K562 (cell line): Measurements from ENCODE around the gene PRSS38. TPM values are rescaled to one million over a fixed set of nuclear protein-coding genes. Genes with fewer than 3 reads are reported as not detected.
A peak's percentile ranks its signal among the peaks of the same experiment; 100 is the strongest.

Experiments used
- ATAC-seq: fragments of 200-7000 bp; cut with Tn5 transposase; 3 replicates; pipeline ENCODE4 v1.9.1; 2020; ENCODE audit warnings: moderate library complexity
- BruUV-seq: library from RNA; stranded (reverse); fragments of 400-500 nt; replicated peaks from 2 replicates; lab custom pipeline; 2021; lab: Mats Ljungman, UMichigan
- CTCF ChIA-PET: fragments of 300-600 bp; formaldehyde crosslinking; extraction: SDS; loops from one replicate; lab custom pipeline; 2021; ENCODE audit warnings: low intra/inter-chr PET ratio; lab: Yijun Ruan, JAX
- POLR2A ChIA-PET: fragments of 300-600, 350-650 bp; sonication (Branson Sonifier 250); formaldehyde crosslinking; extraction: SDS; loops from one replicate; lab custom pipeline; 2021; ENCODE audit warnings: antibody characterized with exemption, inconsistent platforms; lab: Yijun Ruan, JAX
- DNase-seq, 4 experiments: peaks; one replicate each; pipeline versions ENCODE4 v3.0.0 to v3.0.0-alpha.2; 2011 to 2018; ENCODE audit warnings: low spot score in 3 of 4, mixed read lengths in 3 of 4; ENCODE audit errors: extremely low read depth in 1 of 4
- FAIRE-seq: peaks from 2 replicates; lab custom pipeline; 2011; peaks lifted over from hg19 to GRCh38; lab: Jason Lieb, UNC
- H2AFZ ChIP-seq: 2 replicates; pipeline ENCODE4 v1.6.0; 2011; ENCODE audit warnings: low read depth, low read length, control low read depth, inconsistent platforms
- H3K27ac ChIP-seq: fragments of 200-600 bp; 3 replicates; pipeline ENCODE4 v1.8.0; 2011; ENCODE audit warnings: low read depth, mild to moderate bottlenecking, control low read depth, inconsistent platforms, low read length, moderate library complexity, mixed read lengths; ENCODE audit errors: extremely low read depth
- H3K27me3 ChIP-seq, 2 experiments: fragments of 300-600 bp in 1 of 2; 2 replicates in 1 of 2; 3 replicates in 1 of 2; pipeline versions ENCODE4 v1.6.0 to v1.8.0; 2011; ENCODE audit warnings: inconsistent platforms in 2 of 2, low read length in 2 of 2, mild to moderate bottlenecking in 1 of 2, mixed read lengths in 1 of 2, moderate library complexity in 1 of 2; ENCODE audit not compliant: control insufficient read depth in 2 of 2, insufficient read depth in 2 of 2
- H3K36me3 ChIP-seq: fragments of 300-600 bp; 3 replicates; pipeline ENCODE4 v1.8.0; 2011; ENCODE audit warnings: mild to moderate bottlenecking, low read length, inconsistent platforms; ENCODE audit not compliant: control insufficient read depth, insufficient read depth
- H3K4me1 ChIP-seq, 2 experiments: fragments of 200-600 bp in 1 of 2; replicated peaks in 1 of 2; 2 replicates in 1 of 2; 3 replicates in 1 of 2; pipeline versions ENCODE4 v1.5.1 to v1.8.0; 2011; ENCODE audit warnings: inconsistent platforms in 2 of 2, low read length in 2 of 2, mild to moderate bottlenecking in 1 of 2, mixed read lengths in 1 of 2, moderate library complexity in 1 of 2; ENCODE audit not compliant: control insufficient read depth in 2 of 2, insufficient read depth in 2 of 2
- H3K4me2 ChIP-seq: 2 replicates; pipeline ENCODE4 v1.6.1; 2011; ENCODE audit warnings: low read length, control low read depth, inconsistent platforms, mixed read lengths; ENCODE audit not compliant: insufficient read depth
- H3K4me3 ChIP-seq: fragments of 200-600 bp; sonication (generic), shearing (Covaris generic); 2 replicates; pipeline ENCODE4 v1.5.1; 2016; ENCODE audit warnings: control low read depth, inconsistent platforms
- H3K79me2 ChIP-seq: fragments of 200-600 bp; 3 replicates; pipeline ENCODE4 v1.8.0; 2011; ENCODE audit warnings: low read length, inconsistent platforms; ENCODE audit not compliant: control insufficient read depth, insufficient read depth
- H3K9ac ChIP-seq, 2 experiments: 2 replicates each; pipeline versions ENCODE4 v1.6.0 to v1.6.1; 2011; ENCODE audit warnings: low read depth in 2 of 2, low read length in 2 of 2, control low read depth in 1 of 2, inconsistent platforms in 1 of 2, mild to moderate bottlenecking in 1 of 2, mixed read lengths in 1 of 2; ENCODE audit not compliant: insufficient read depth in 1 of 2
- H3K9me1 ChIP-seq: one replicate; pipeline ENCODE4 v1.6.0; 2011; ENCODE audit warnings: inconsistent platforms, mild to moderate bottlenecking, low read length, moderate library complexity; ENCODE audit not compliant: control insufficient read depth, insufficient read depth
- H3K9me3 ChIP-seq: replicated peaks from 2 replicates; pipeline ENCODE4 v1.5.1; 2011; ENCODE audit warnings: low read depth, low read length, inconsistent platforms; ENCODE audit not compliant: control insufficient read depth, insufficient read depth
- H4K20me1 ChIP-seq: replicated peaks from 2 replicates; pipeline ENCODE4 v1.6.1; 2011; ENCODE audit warnings: low read length, inconsistent platforms, mixed read lengths; ENCODE audit not compliant: control insufficient read depth, insufficient read depth
- ATF4 ChIP-seq: fragments of 450-650 bp; formaldehyde crosslinking; IDR thresholded peaks from 2 replicates; pipeline ENCODE4 v1.4.0; 2022; ENCODE audit warnings: mild to moderate bottlenecking, moderate library complexity
- CTCF ChIP-seq, 3 experiments: IDR thresholded peaks in 2 of 3; conservative IDR thresholded peaks in 1 of 3; 2 replicates each; pipeline ENCODE4 v1.5.1; 2011 to 2012; ENCODE audit warnings: low read length in 3 of 3, mild to moderate bottlenecking in 3 of 3, control low read depth in 2 of 3, improper control_type of control experiment in 1 of 3, inconsistent platforms in 1 of 3, low read depth in 1 of 3, mixed read lengths in 1 of 3, moderate library complexity in 1 of 3; ENCODE audit not compliant: insufficient read depth in 2 of 3
- HDAC1 ChIP-seq, 2 experiments: fragments of 450-650 bp; IDR thresholded peaks; 2 replicates each; pipeline ENCODE4 v1.6.1; 2016 to 2017; ENCODE audit warnings: inconsistent platforms in 1 of 2, mild to moderate bottlenecking in 1 of 2, moderate library complexity in 1 of 2
- ID3 ChIP-seq, 2 experiments: fragments of 250-450 bp in 1 of 2; fragments of 450-650 bp in 1 of 2; sonication (Bioruptor Pico) in 1 of 2; IDR thresholded peaks; 2 replicates each; pipeline versions ENCODE4 v1.6.1 to v1.8.0; 2016 to 2021; ENCODE audit warnings: mild to moderate bottlenecking in 2 of 2, moderate library complexity in 2 of 2, missing compliant biosample characterization in 1 of 2, missing genetic modification characterization in 1 of 2
- MCM2 ChIP-seq: fragments of 450-650 bp; IDR thresholded peaks from 2 replicates; pipeline ENCODE4 v1.6.1; 2017; ENCODE audit warnings: low read depth, mild to moderate bottlenecking
- NCOA4 ChIP-seq: fragments of 450-650 bp; IDR thresholded peaks from 2 replicates; pipeline ENCODE4 v1.6.1; 2018; ENCODE audit warnings: mild to moderate bottlenecking; ENCODE audit not compliant: partially characterized antibody
- PCBP2 ChIP-seq: fragments of 200-400 bp; formaldehyde crosslinking; IDR thresholded peaks from 2 replicates; pipeline ENCODE4 v1.6.1; 2018; ENCODE audit warnings: low read length, low read depth, mild to moderate bottlenecking, moderate library complexity; ENCODE audit not compliant: poor library complexity, severe bottlenecking
- PHF21A ChIP-seq: fragments of 450-650 bp; IDR thresholded peaks from 2 replicates; pipeline ENCODE4 v1.6.1; 2017; ENCODE audit warnings: low read depth, borderline replicate concordance
- RAD51 ChIP-seq: fragments of 450-650 bp; IDR thresholded peaks from 2 replicates; pipeline ENCODE4 v1.7.1; 2016; ENCODE audit warnings: low read depth, mild to moderate bottlenecking, borderline replicate concordance
- RBM25 ChIP-seq: fragments of 200-400 bp; formaldehyde crosslinking; IDR thresholded peaks from 2 replicates; pipeline ENCODE4 v1.6.1; 2018; ENCODE audit warnings: low read length, low read depth, moderate library complexity; ENCODE audit not compliant: severe bottlenecking
- SP2 ChIP-seq: IDR thresholded peaks from 2 replicates; pipeline ENCODE4 v1.6.1; 2011; ENCODE audit warnings: mild to moderate bottlenecking, low read depth, low read length, moderate library complexity; ENCODE audit not compliant: poor library complexity, severe bottlenecking; ENCODE audit errors: extremely low read depth
- TRIM28 ChIP-seq: fragments of 450-650 bp; IDR thresholded peaks from 2 replicates; pipeline ENCODE4 v1.6.1; 2017
- ZBTB12 ChIP-seq: fragments of 250-450 bp; sonication (Bioruptor Pico); IDR thresholded peaks from 2 replicates; pipeline ENCODE4 v1.4.0; 2020
- ZNF263 ChIP-seq: sonication (generic); formaldehyde crosslinking; IDR thresholded peaks from 2 replicates; pipeline ENCODE4 v1.8.0; 2022; ENCODE audit warnings: mild to moderate bottlenecking, missing genetic modification reagents, borderline replicate concordance
- WGBS: fragments of 100-300 bp; shearing (Covaris generic); methylation state at CpG from one replicate; pipeline ENCODE4 v1.1.6; 2016; ENCODE audit warnings: low coverage, mixed read lengths; ENCODE audit not compliant: insufficient coverage; ENCODE audit errors: missing lambda C conversion rate; 5-methylcytosine and 5-hydroxymethylcytosine counted together
- in situ Hi-C: fragments of 300-500 bp; cut with MboI; formaldehyde crosslinking; loops from 4 replicates; pipeline ENCODE4 v1.15.0; 2018; ENCODE audit warnings: inconsistent platforms, mixed read lengths
- intact Hi-C: fragments of 100-400 bp; cut with micrococcal nuclease; formaldehyde crosslinking; loops from 2 replicates; pipeline ENCODE4 v1.14.2; 2022
- polyA plus RNA-seq, 8 experiments: library from polyadenylated mRNA; depleted of rRNA in 4 of 8; stranded (reverse) in 5 of 8; unstranded in 3 of 8; fragments of >200 nt; fragmentation: Nextera tagmentation in 2 of 8; fragmentation: Illumina TruSeq in 1 of 8; extraction: Ambion mirVana in 2 of 8; extraction: Trizol in 1 of 8; gene quantifications; 2 replicates each; pipeline versions ENCODE4 v1.2.1 to v1.2.3, GENCODE V29; 2011 to 2014; ENCODE audit warnings: inconsistent platforms in 1 of 8, missing spikeins in 1 of 8
- total RNA-seq, 7 experiments: library from RNA; depleted of rRNA in 6 of 7; stranded (reverse); fragments of >200 nt in 6 of 7; fragmentation: Illumina TruSeq in 2 of 7; extraction: Trizol in 2 of 7; gene quantifications; 2 replicates each; pipeline versions ENCODE4 v1.2.1 to v1.2.3, GENCODE V29; 2011 to 2021; ENCODE audit warnings: low replicate concordance in 1 of 7

The PRSS38 gene
- total and polyA plus RNA-seq, 9 of the 15 experiments (the other 6 are each of a cell fraction or from before 2014, with no cell fraction given): 0.09 to 0.14 TPM; not detected in 7

GRCh38 chr1:227845147-227845458, 29.6 kb downstream of the PRSS38 start:
- POLR2A ChIA-PET: no interaction called here
- 30% methylated on average over 3 of the region's 3 CpGs for WGBS
- in situ Hi-C loops: no loop called here

More at GRCh38 chr1:227845147-227845458, 29.6 kb downstream of the PRSS38 start:
- no peak for TF ChIP-seq ATF4 (CRISPR knock-in tag)
- no peak for TF ChIP-seq ZBTB12 (CRISPR knock-in tag)
- peak; percentile 97 for TF ChIP-seq ZNF263 (CRISPR knock-in tag)
- no peak for TF ChIP-seq RAD51
- TF ChIP-seq ID3 (CRISPR knock-in tag; IDR thresholded peaks at IDR 0.05): no peak
- TF ChIP-seq ID3 (tag; IDR thresholded peaks at IDR 0.05): no peak
- TF ChIP-seq SP2: no peak
- TF ChIP-seq CTCF (IDR thresholded peaks at IDR 0.05 in 2 of 3, conservative IDR thresholded peaks at IDR 0.05 in 1 of 3; ENCODE audit: insufficient read depth in 2 of 3, low read depth in 1 of 3, low read length in 3 of 3): 0 out of 6 replicates have a peak, but pooled peaks of 1 of the 3 experiments have one; percentile 37
- no peak for TF ChIP-seq NCOA4
- TF ChIP-seq PCBP2: no peak
- 0 out of 2 replicates have a peak, but pooled peaks have one; percentile 38 for TF ChIP-seq MCM2
- no peak for TF ChIP-seq RBM25
- no peak for TF ChIP-seq HDAC1 (IDR thresholded peaks at IDR 0.05)
- no peak for TF ChIP-seq PHF21A
- TF ChIP-seq TRIM28: no peak
- TF ChIP-seq, all 486 proteins: peak for 3
- Histone ChIP-seq H3K27ac (no peak overlapping the region), H3K79me2 (no peaks in the 10 kb centered on the region), H2AFZ (no peak overlapping the region), H3K4me2 (no peak overlapping the region), H3K9me3 (no peaks in the 10 kb centered on the region), H3K36me3 (no peaks in the 10 kb centered on the region), H3K9me1 (no peaks in the 10 kb centered on the region), H3K4me1 (peaks cover 13 to 23% of the 10 kb centered on the region in 2 experiments), H3K9ac (0 out of 4 replicates have a peak overlapping the region, but pooled peaks of 1 of the 2 experiments have one; percentile 43), H4K20me1 (no peaks in the 10 kb centered on the region), H3K27me3 (0 out of 5 replicates have a peak, but pooled peaks cover 0 to 6% of the 10 kb centered on the region in 2 experiments), H3K4me3 (no peak overlapping the region)
- no TSS peak for BruUV-seq
- FAIRE-seq (no peak), ATAC-seq (no peak; the same call in 2 of the 3 replicates), DNase-seq (no peak)
- intact Hi-C loops: no loop called here
- CTCF ChIA-PET: no interaction called here
